GM12878 (cell line): ENCODE measurements around the gene RNF41. TPM values are rescaled to one million over a fixed set of nuclear protein-coding genes. Genes with fewer than 3 reads are reported as not detected.

Experiments used
- BACH1 ChIP-seq: fragments of 450-650 bp; IDR thresholded peaks from 2 replicates; pipeline ENCODE4 v1.6.1; 2017; ENCODE audit warnings: mild to moderate bottlenecking, borderline replicate concordance
- BCL3 ChIP-seq: IDR thresholded peaks from 2 replicates; pipeline ENCODE4 v1.6.1; 2011; ENCODE audit warnings: borderline replicate concordance, low read depth, mild to moderate bottlenecking, moderate library complexity, low read length; ENCODE audit not compliant: insufficient read depth, poor library complexity, severe bottlenecking
- CUX1 ChIP-seq: IDR thresholded peaks from 2 replicates; pipeline ENCODE4 v1.6.1; 2012; ENCODE audit warnings: improper control_type of control experiment, low read depth, low read length; ENCODE audit not compliant: insufficient replicate concordance
- DPF2 ChIP-seq: fragments of 450-650 bp; IDR thresholded peaks from 2 replicates; pipeline ENCODE4 v1.6.1; 2017; ENCODE audit warnings: mild to moderate bottlenecking
- EED ChIP-seq: sonication (generic); IDR thresholded peaks from 2 replicates; pipeline ENCODE4 v1.6.1; 2016; ENCODE audit warnings: antibody characterized with exemption, low read depth
- JUND ChIP-seq: IDR thresholded peaks from 2 replicates; pipeline ENCODE4 v1.6.1; 2012; ENCODE audit warnings: low read depth, mild to moderate bottlenecking, low read length, improper control_type of control experiment, moderate library complexity
- NFYB ChIP-seq: IDR thresholded peaks from 2 replicates; pipeline ENCODE4 v1.6.1; 2011; ENCODE audit warnings: low read depth, mild to moderate bottlenecking, low read length, improper control_type of control experiment, moderate library complexity; ENCODE audit not compliant: insufficient read depth
- NR2C1 ChIP-seq: fragments of 450-650 bp; IDR thresholded peaks from 2 replicates; pipeline ENCODE4 v1.6.1; 2017; ENCODE audit warnings: antibody characterized with exemption, mild to moderate bottlenecking, moderate library complexity
- POLR2A ChIP-seq: IDR thresholded peaks from 2 replicates; pipeline ENCODE4 v1.6.1; 2011; ENCODE audit warnings: low read depth, mild to moderate bottlenecking, low read length
- POLR2AphosphoS5 ChIP-seq: IDR thresholded peaks from 2 replicates; pipeline ENCODE4 v1.6.1; 2011; ENCODE audit warnings: mild to moderate bottlenecking, low read length, inconsistent platforms
- POU2F2 ChIP-seq: IDR thresholded peaks from 3 replicates; pipeline ENCODE4 v1.6.1; 2011; ENCODE audit warnings: low read depth, mild to moderate bottlenecking, low read length, borderline replicate concordance
- RELB ChIP-seq: fragments of 450-650 bp; IDR thresholded peaks from 2 replicates; pipeline ENCODE4 v1.6.1; 2017; ENCODE audit warnings: low read depth, mild to moderate bottlenecking, moderate library complexity
- RFX5 ChIP-seq: IDR thresholded peaks from 2 replicates; pipeline ENCODE4 v1.6.1; 2011; ENCODE audit warnings: low read depth, low read length, improper control_type of control experiment
- SPI1 ChIP-seq: IDR thresholded peaks from 2 replicates; pipeline ENCODE4 v1.6.1; 2011; ENCODE audit warnings: low read depth, mild to moderate bottlenecking, low read length, moderate library complexity, borderline replicate concordance; ENCODE audit not compliant: insufficient read depth
- STAT1 ChIP-seq: fragments of 450-650 bp; conservative IDR thresholded peaks from 2 replicates; pipeline ENCODE4 v1.6.1; 2014; ENCODE audit warnings: antibody characterized with exemption, mild to moderate bottlenecking
- STAT3 ChIP-seq: IDR thresholded peaks from 2 replicates; pipeline ENCODE4 v1.6.1; 2011; ENCODE audit warnings: low read depth, low read length, improper control_type of control experiment
- polyA plus RNA-seq, 11 experiments: library from polyadenylated mRNA; depleted of rRNA in 4 of 11; unstranded in 6 of 11; stranded (reverse) in 5 of 11; fragments of >200 nt; fragmentation: Nextera tagmentation in 4 of 11; fragmentation: Illumina TruSeq in 1 of 11; extraction: Ambion mirVana in 4 of 11; extraction: Trizol in 1 of 11; gene quantifications; 1 replicate in 1 of 11; 2 replicates in 10 of 11; pipeline versions ENCODE4 v1.2.1 to v1.2.3, GENCODE V29; 2011 to 2016; ENCODE audit warnings: inconsistent platforms in 2 of 11, missing spikeins in 2 of 11, low read depth in 1 of 11
- total RNA-seq, 4 experiments: library from RNA; depleted of rRNA in 3 of 4; stranded (reverse); fragments of >200 nt in 3 of 4; fragmentation: Illumina TruSeq in 1 of 4; extraction: Trizol in 1 of 4; gene quantifications; 2 replicates each; pipeline versions ENCODE4 v1.2.1 to v1.2.3, GENCODE V29; 2013 to 2021
- TF ChIP-seq, protein P1 (sequence below): fragments of 450-650 bp; IDR thresholded peaks from 2 replicates; pipeline ENCODE4 v1.6.1; 2016; ENCODE audit warnings: mild to moderate bottlenecking
- TF ChIP-seq, protein P2 (sequence below): IDR thresholded peaks from 2 replicates; pipeline ENCODE4 v1.6.1; 2012; ENCODE audit warnings: low read depth, low read length, improper control_type of control experiment

Gene RNF41
- total and polyA plus RNA-seq, 10 of the 15 experiments (the other 5 are each of a cell fraction or from before 2014, with no cell fraction given) = 11.1 to 47.8 (median 30.6) TPM

DNA sequence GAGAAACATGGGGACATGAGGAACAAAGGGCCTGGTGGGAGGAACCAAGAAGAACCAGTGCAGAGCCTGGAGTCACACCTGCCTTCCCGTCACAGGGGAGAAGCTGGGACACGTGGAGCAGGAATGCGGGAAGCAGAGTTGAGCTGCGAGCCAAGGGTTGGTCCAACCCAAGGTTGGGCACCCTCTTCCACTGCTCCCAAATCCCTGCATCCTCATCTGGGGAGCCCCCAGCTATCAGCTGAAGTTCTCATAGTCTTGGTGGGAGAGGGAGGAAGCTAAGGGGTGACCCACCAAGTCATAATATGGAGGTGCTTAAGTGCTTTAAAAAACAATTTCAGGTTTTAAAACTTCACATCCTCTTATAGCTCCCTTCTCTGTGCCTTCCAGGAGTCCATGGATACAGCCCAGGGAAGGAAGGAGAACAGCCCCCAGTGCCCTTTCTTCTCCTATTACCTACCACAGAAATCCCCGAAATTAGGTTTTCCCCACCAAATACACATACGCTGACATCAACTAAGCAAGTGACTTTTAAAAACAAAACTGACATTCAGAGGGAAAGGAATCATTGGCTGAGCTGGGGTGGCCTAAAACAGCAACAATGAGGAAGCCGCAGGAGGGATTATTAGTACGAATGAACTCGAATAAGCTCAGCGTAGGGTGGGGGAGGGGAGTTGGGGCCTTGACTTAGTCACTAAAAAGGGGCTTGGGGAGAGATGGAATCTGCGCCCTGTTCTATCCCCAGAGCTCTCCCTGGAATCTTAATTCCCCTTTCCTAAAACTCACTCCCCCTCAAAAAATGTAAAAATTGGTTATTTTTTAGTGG, 59.0 kb downstream of the RNF41 start (continued):
- TF ChIP-seq RELB = no peak
- TF ChIP-seq POLR2A = peak; percentile 47
- TF ChIP-seq RFX5 = no peak
- TF ChIP-seq, protein P1, sequence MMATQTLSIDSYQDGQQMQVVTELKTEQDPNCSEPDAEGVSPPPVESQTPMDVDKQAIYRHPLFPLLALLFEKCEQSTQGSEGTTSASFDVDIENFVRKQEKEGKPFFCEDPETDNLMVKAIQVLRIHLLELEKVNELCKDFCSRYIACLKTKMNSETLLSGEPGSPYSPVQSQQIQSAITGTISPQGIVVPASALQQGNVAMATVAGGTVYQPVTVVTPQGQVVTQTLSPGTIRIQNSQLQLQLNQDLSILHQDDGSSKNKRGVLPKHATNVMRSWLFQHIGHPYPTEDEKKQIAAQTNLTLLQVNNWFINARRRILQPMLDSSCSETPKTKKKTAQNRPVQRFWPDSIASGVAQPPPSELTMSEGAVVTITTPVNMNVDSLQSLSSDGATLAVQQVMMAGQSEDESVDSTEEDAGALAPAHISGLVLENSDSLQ = no peak
- no peak for TF ChIP-seq CUX1
- no peak for TF ChIP-seq BACH1
- no peak for TF ChIP-seq JUND
- TF ChIP-seq, protein P2, sequence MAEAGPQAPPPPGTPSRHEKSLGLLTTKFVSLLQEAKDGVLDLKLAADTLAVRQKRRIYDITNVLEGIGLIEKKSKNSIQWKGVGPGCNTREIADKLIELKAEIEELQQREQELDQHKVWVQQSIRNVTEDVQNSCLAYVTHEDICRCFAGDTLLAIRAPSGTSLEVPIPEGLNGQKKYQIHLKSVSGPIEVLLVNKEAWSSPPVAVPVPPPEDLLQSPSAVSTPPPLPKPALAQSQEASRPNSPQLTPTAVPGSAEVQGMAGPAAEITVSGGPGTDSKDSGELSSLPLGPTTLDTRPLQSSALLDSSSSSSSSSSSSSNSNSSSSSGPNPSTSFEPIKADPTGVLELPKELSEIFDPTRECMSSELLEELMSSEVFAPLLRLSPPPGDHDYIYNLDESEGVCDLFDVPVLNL = no peak
- TF ChIP-seq DPF2 = no peak
- TF ChIP-seq NFYB = no peak
- TF ChIP-seq NR2C1 = no peak
- no peak for TF ChIP-seq POU2F2
- no peak for TF ChIP-seq STAT1
- TF ChIP-seq EED = no peak
- peak; percentile 56 for TF ChIP-seq POLR2AphosphoS5
- TF ChIP-seq SPI1 = no peak
- TF ChIP-seq STAT3 = no peak
- TF ChIP-seq BCL3 = peak; percentile 43
